ENCODE results near the gene FTO. TPM values are rescaled to one million over a fixed set of nuclear protein-coding genes. Genes with fewer than 3 reads are reported as not detected.

FTO gene
- total RNA-seq, 6 experiments from 2014 or later, result 93.7 to 107 (median 105) TPM

- TF ChIP-seq, protein P1, sequence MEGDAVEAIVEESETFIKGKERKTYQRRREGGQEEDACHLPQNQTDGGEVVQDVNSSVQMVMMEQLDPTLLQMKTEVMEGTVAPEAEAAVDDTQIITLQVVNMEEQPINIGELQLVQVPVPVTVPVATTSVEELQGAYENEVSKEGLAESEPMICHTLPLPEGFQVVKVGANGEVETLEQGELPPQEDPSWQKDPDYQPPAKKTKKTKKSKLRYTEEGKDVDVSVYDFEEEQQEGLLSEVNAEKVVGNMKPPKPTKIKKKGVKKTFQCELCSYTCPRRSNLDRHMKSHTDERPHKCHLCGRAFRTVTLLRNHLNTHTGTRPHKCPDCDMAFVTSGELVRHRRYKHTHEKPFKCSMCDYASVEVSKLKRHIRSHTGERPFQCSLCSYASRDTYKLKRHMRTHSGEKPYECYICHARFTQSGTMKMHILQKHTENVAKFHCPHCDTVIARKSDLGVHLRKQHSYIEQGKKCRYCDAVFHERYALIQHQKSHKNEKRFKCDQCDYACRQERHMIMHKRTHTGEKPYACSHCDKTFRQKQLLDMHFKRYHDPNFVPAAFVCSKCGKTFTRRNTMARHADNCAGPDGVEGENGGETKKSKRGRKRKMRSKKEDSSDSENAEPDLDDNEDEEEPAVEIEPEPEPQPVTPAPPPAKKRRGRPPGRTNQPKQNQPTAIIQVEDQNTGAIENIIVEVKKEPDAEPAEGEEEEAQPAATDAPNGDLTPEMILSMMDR (IDR thresholded peaks at IDR 0.05), result no peak
- no peaks in the 10 kb centered on the region for H3K4me1 Mint-ChIP-seq (ENCODE audit: low read depth)
- DNase-seq, result no peak
- no peaks in the 10 kb centered on the region for H3K9me3 Mint-ChIP-seq
- peaks cover 31% of the 10 kb centered on the region for H3K36me3 Mint-ChIP-seq (ENCODE audit: low read depth)
- no peaks in the 10 kb centered on the region; the same call in 1 of the 2 replicates for H3K27me3 Mint-ChIP-seq (ENCODE audit: insufficient read depth)
- no peak overlapping the region for H3K27ac Mint-ChIP-seq
- H3K4me3 Mint-ChIP-seq, result no peak overlapping the region
Measured at GRCh38 chr16:53937161-53937880, 233.4 kb downstream of the FTO start.

DNA sequence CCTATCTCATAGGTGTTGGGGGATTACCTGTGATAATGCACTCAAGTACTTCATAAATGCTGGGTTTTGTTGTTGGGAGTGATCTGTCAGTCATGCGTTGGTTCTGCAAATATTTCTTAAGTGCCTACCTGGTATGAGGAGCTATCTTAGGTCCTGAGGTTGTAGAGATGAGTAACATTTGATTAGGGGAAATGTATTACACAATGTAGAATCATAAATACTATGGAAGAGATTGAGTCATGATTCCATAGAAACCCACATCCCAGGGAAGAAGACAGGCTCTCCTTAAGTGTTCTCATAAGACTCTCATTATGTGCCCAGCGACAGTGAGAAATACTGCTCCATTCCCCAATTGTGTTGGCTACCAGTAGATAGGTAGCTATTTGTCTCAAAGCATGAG lies 240.1 kb downstream of the FTO start:
- Mint-ChIP-seq H3K4me1 (ENCODE audit: low read depth) (peaks cover 11% of the 10 kb centered on the region), H3K27ac (no peak overlapping the region), H3K9me3 (no peaks in the 10 kb centered on the region), H3K36me3 (ENCODE audit: low read depth) (peaks cover 10% of the 10 kb centered on the region; the same call in 1 of the 2 replicates), H3K27me3 (ENCODE audit: insufficient read depth) (peaks cover 2% of the 10 kb centered on the region; the same call in 1 of the 2 replicates), H3K4me3 (no peak overlapping the region)
- TF ChIP-seq, protein P1 (IDR thresholded peaks at IDR 0.05), result no peak
- DNase-seq, result no peak

GRCh38 chr16:53945996-53946395 lies 242.0 kb downstream of the FTO start:
- no peaks in the 10 kb centered on the region for H3K36me3 Mint-ChIP-seq (ENCODE audit: low read depth)
- no peaks in the 10 kb centered on the region for H3K9me3 Mint-ChIP-seq
- H3K27me3 Mint-ChIP-seq (ENCODE audit: insufficient read depth), result peaks cover 2% of the 10 kb centered on the region; the same call in 1 of the 2 replicates
- H3K4me3 Mint-ChIP-seq, result no peak overlapping the region
- peak; percentile 36 for DNase-seq
- TF ChIP-seq, protein P1 (IDR thresholded peaks at IDR 0.05), result peak; percentile 90
- no peak overlapping the region for H3K27ac Mint-ChIP-seq
- peaks cover 11% of the 10 kb centered on the region for H3K4me1 Mint-ChIP-seq (ENCODE audit: low read depth)

DNA sequence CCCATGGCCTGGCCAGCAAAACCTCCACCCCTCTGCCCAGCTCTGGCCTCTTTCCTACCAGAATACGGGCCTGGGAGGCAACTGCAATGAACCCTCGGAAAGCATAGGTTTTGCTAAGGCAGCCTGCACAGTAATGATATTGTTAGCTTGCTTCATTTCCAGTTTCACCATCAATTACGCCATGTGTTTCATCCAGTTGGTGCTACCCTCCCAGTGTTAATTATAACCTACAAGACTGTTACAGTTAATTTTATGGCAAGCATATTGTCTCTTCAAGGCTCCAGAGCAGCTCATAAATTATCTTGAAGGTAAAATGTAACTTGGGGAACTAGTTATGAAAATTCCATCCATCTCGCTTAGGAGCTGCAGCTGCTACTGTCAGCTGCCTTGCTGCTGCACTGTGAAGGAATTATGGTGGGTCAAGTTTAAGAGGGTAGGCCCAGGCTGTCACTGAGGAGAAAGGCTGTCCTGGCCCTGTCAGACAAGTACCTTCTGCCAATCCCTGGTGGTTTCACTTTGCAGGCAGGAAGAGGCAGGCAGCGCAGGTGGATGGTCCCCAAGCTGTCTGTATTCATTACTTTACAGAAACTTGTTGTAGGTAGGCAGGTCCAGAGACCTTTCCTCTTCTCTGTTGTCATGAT lies 242.9 kb downstream of the FTO start:
- TF ChIP-seq, protein P1 (IDR thresholded peaks at IDR 0.05), result no peak
- Mint-ChIP-seq H3K36me3 (ENCODE audit: low read depth) (no peaks in the 10 kb centered on the region), H3K27me3 (ENCODE audit: insufficient read depth) (peaks cover 2% of the 10 kb centered on the region; the same call in 1 of the 2 replicates), H3K9me3 (no peaks in the 10 kb centered on the region), H3K4me3 (no peak overlapping the region), H3K4me1 (ENCODE audit: low read depth) (peaks cover 14% of the 10 kb centered on the region), H3K27ac (no peak overlapping the region)
- DNase-seq, result no peak

GRCh38 chr16:53947642-53948041 lies 243.7 kb downstream of the FTO start:
- no peak for DNase-seq
- Mint-ChIP-seq H3K4me3 (no peak overlapping the region), H3K36me3 (ENCODE audit: low read depth) (no peaks in the 10 kb centered on the region), H3K27me3 (ENCODE audit: insufficient read depth) (peaks cover 2% of the 10 kb centered on the region; the same call in 1 of the 2 replicates), H3K27ac (no peak overlapping the region), H3K4me1 (ENCODE audit: low read depth) (peaks cover 21% of the 10 kb centered on the region), H3K9me3 (no peaks in the 10 kb centered on the region)
- TF ChIP-seq, protein P1 (IDR thresholded peaks at IDR 0.05), result no peak

Data from HFFc6 (cell line).